IMR-90 (cell line): ENCODE data around the gene CXCR2.

Experiments
- CEBPB ChIP-seq: IDR thresholded peaks from 2 replicates; pipeline ENCODE4 v1.6.1; 2012; ENCODE audit warnings: low read depth, low read length, improper control_type of control experiment
- CTCF ChIP-seq: conservative IDR thresholded peaks from 2 replicates; pipeline ENCODE4 v1.5.1; 2012; ENCODE audit warnings: mild to moderate bottlenecking, low read depth, low read length, improper control_type of control experiment
- FOS ChIP-seq: fragments of 150-350 bp; IDR thresholded peaks from 2 replicates; pipeline ENCODE4 v1.6.1; 2016; ENCODE audit warnings: low read depth, low read length
- NFE2L2 ChIP-seq: fragments of 150-350 bp; IDR thresholded peaks from 2 replicates; pipeline ENCODE4 v1.6.1; 2016; ENCODE audit warnings: low read depth, mild to moderate bottlenecking, low read length
- POLR2A ChIP-seq: IDR thresholded peaks from 2 replicates; pipeline ENCODE4 v1.6.1; 2012; ENCODE audit warnings: mild to moderate bottlenecking, low read depth, low read length
- SMC3 ChIP-seq: fragments of 150-350 bp; IDR thresholded peaks from 2 replicates; pipeline ENCODE4 v1.6.1; 2016; ENCODE audit warnings: low read depth, mild to moderate bottlenecking, antibody characterized with exemption, low read length, moderate library complexity

DNA sequence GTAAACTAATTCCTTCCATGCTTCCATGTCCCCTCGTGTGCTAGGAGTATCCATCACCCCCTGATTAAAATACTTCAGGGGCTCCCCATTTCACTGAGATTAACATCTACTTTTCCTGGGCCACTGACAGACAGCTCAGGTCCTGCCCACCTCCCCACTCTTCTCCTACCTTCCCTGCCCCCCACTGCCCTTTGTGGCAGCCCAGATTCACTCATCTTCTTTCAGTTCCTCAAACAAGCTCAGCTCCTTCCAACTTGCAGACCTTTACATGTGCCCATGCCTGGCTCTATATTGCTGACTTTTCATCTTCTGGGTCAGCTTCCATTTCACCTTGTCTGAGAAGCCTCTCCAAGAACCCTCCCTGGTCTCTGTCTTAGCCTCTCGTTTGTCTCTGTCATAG, 44.8 kb upstream of the CXCR2 start:
- no peak for TF ChIP-seq SMC3
- TF ChIP-seq NFE2L2, result no peak
- no peak for TF ChIP-seq CTCF
- no peak for TF ChIP-seq CEBPB
- TF ChIP-seq POLR2A, result no peak
- TF ChIP-seq FOS, result no peak
